MV-4-11 (cell line): ENCODE measurements around the gene MOG.
"Not testable (repeated sequence)": the region's sequence is repeated elsewhere in the genome, so short reads cannot be mapped to it uniquely, and the experiment has no call there.

Source experiments
- DNase-seq: peaks from one replicate; lab custom pipeline; 2025; lab: John Stamatoyannopoulos, UW

MOG gene

GRCh38 chr6:29641430-29642148 lies 15.3 kb upstream of the MOG start:
- DNase-seq = no peak

GRCh38 chr6:29647927-29648642 lies 8.8 kb upstream of the MOG start:
- DNase-seq = peak; percentile 13

- peak; percentile 91 for DNase-seq
Measured at GRCh38 chr6:29649701-29650673, 6.9 kb upstream of the MOG start.

GRCh38 chr6:29651413-29652197 lies 5.3 kb upstream of the MOG start:
- peak; percentile 8 for DNase-seq

- no peak for DNase-seq
Measured at GRCh38 chr6:29652198-29652584, 4.7 kb upstream of the MOG start.

- peak; percentile 42 for DNase-seq
Measured at GRCh38 chr6:29653452-29654038, 3.3 kb upstream of the MOG start.

- DNase-seq = no peak
Measured at GRCh38 chr6:29655658-29656057, 1.2 kb upstream of the MOG start.

GRCh38 chr6:29656157-29656556 lies 735 bp upstream of the MOG start:
- no peak for DNase-seq

- DNase-seq = no peak
Measured at GRCh38 chr6:29661071-29661470, 4.2 kb downstream of the MOG start.

GRCh38 chr6:29661502-29662141 lies 4.7 kb downstream of the MOG start:
- not testable (repeated sequence) for DNase-seq

- no peak for DNase-seq
Measured at GRCh38 chr6:29663300-29664042, 6.6 kb downstream of the MOG start.

- peak; percentile 1 for DNase-seq
Measured at GRCh38 chr6:29665942-29666825, 9.3 kb downstream of the MOG start.

GRCh38 chr6:29666826-29667130 lies 9.9 kb downstream of the MOG start:
- DNase-seq = no peak

GRCh38 chr6:29667158-29667557 lies 10.3 kb downstream of the MOG start:
- DNase-seq = no peak

GRCh38 chr6:29671026-29671425 lies 14.1 kb downstream of the MOG start:
- DNase-seq = no peak

- DNase-seq = not testable (repeated sequence)
Measured at GRCh38 chr6:29672116-29672515, 15.2 kb downstream of the MOG start.

GRCh38 chr6:29673161-29673560 lies 16.3 kb downstream of the MOG start:
- DNase-seq = no peak

- no peak for DNase-seq
Measured at GRCh38 chr6:29674008-29674407, 17.1 kb downstream of the MOG start.

GRCh38 chr6:29675561-29675960 lies 18.7 kb downstream of the MOG start:
- no peak for DNase-seq
